Natural killer cell (primary cell): ENCODE results near the gene ZFP36L2. TPM values are rescaled to one million over a fixed set of nuclear protein-coding genes. Genes with fewer than 3 reads are reported as not detected.

ENCODE experiments used
- ATAC-seq, 3 donors: fragments of 150-1000 bp in 2 of 3; fragments of 200-7000 bp in 1 of 3; cut with Tn5 transposase; 1 replicate in 1 of 3; 2 replicates in 2 of 3; pipeline ENCODE4 v1.10.0; 2021; ENCODE audit warnings: mild to moderate bottlenecking in 2 of 3, moderate library complexity in 2 of 3
- DNase-seq, 2 donors: peaks; one replicate each; pipeline versions ENCODE4 v3.0.0 to v3.0.0-alpha.2; 2013 to 2021; ENCODE audit warnings: mixed read lengths in 1 of 2
- H3K27ac ChIP-seq: one replicate; pipeline ENCODE4 v1.5.1; 2013; ENCODE audit warnings: mild to moderate bottlenecking, low read length
- H3K27me3 ChIP-seq: one replicate; pipeline ENCODE4 v1.6.1; 2013; ENCODE audit warnings: low read length; ENCODE audit not compliant: control insufficient read depth, insufficient read depth
- H3K36me3 ChIP-seq: one replicate; pipeline ENCODE4 v1.6.1; 2013; ENCODE audit warnings: low read length; ENCODE audit not compliant: control insufficient read depth, insufficient read depth
- H3K4me1 ChIP-seq: one replicate; pipeline ENCODE4 v1.6.1; 2013; ENCODE audit warnings: low read length; ENCODE audit not compliant: control insufficient read depth, insufficient read depth
- H3K4me3 ChIP-seq: one replicate; pipeline ENCODE4 v1.5.1; 2013; ENCODE audit warnings: low read length
- H3K9me3 ChIP-seq: one replicate; pipeline ENCODE4 v1.6.1; 2013; ENCODE audit warnings: low read length; ENCODE audit not compliant: control insufficient read depth, insufficient read depth
- H3K27ac Mint-ChIP-seq, 2 donors: one replicate each; pipeline ENCODE4 v1.8.0; 2022; ENCODE audit warnings: mild to moderate bottlenecking in 2 of 2, mixed read lengths in 2 of 2, moderate library complexity in 1 of 2
- H3K27me3 Mint-ChIP-seq, 2 donors: one replicate each; pipeline ENCODE4 v1.8.0; 2022; ENCODE audit warnings: low read depth in 2 of 2, mixed read lengths in 2 of 2
- H3K36me3 Mint-ChIP-seq: one replicate; pipeline ENCODE4 v1.8.0; 2022; ENCODE audit warnings: mixed read lengths
- H3K4me1 Mint-ChIP-seq, 2 donors: one replicate each; pipeline ENCODE4 v1.8.0; 2022; ENCODE audit warnings: mixed read lengths in 2 of 2
- H3K4me3 Mint-ChIP-seq: one replicate; pipeline ENCODE4 v1.8.0; 2022; ENCODE audit warnings: mild to moderate bottlenecking, moderate library complexity, mixed read lengths
- H3K9me3 Mint-ChIP-seq, 2 donors: one replicate each; pipeline ENCODE4 v1.8.0; 2022; ENCODE audit warnings: mixed read lengths in 2 of 2
- WGBS: methylation state at CpG from one replicate; pipeline ENCODE4 v1.1.7; 2013; ENCODE audit warnings: missing lambda C conversion rate; ENCODE audit not compliant: insufficient coverage; 5-methylcytosine and 5-hydroxymethylcytosine counted together
- intact Hi-C: fragments of 100-400 bp; cut with micrococcal nuclease; formaldehyde crosslinking; loops from one replicate; pipeline ENCODE4 v1.14.2; 2022
- total RNA-seq, 4 donors: library from RNA; stranded (reverse); fragments of 120-200 nt in 1 of 4; gene quantifications; one replicate each; pipeline versions ENCODE4 v1.2.3 to v1.2.4, GENCODE V29; 2013 to 2022
- TF ChIP-seq, protein P1 (sequence below): fragments of 200-600 bp; IDR thresholded peaks from one replicate; pipeline ENCODE4 v1.8.0; 2022; ENCODE audit warnings: antibody characterized with exemption

The ZFP36L2 gene
- total RNA-seq, 3 donors from 2014 or later (not counting 1 experiment from before 2014, with no cell fraction given): 376 to 428 (median 418) TPM

DNA sequence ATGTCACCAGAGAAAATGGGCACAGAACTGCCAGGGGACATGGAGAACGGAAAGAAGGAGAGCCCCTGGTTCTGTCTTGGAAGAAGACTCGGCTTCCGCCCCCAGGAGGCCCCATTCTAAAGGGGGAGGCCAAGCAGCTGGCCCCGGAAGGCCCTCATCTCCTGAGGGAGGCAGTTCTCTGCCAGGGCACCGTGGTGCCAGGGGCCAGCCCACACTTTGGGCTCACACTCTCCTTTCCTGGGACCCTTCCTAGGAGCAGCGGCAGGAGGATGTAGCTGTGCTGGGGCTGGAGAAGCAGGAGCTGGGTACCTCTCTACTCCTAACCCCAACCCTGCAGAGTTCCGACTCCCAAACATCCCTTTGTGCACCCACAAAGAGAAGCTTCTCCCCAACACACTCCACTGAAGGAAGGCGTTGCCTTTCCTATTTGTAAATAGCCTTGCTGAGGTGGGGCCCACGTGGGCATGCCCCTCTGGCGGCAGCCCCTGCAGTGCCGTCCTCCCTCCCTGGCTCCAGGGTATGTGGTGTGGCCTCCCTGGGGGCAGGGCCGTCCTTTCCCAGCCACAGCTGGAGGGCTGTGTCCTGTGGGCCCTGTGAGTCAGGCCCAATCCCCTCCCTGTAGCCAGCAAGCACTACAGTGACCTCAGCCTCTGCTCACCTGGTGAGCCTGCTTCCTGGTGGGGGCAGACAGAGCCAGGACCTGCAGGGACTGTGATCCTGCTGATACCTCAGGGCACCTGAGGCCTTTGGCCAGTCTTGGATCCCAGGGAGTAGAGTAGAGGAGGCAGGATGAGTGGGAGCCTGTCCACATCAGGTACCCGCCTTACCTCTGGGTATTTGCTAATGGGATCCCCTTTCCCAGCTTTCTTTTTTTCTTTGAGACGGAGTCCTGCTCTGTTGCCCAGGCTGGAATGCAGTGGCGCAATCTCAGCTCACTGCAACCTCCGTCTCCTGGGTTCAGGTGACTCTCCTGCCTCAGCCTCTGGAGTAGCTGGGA, 26.6 kb downstream of the ZFP36L2 start:
- DNase-seq: no peak
- Mint-ChIP-seq H3K27ac (no peak overlapping the region), H3K4me1 (peaks cover 26 to 31% of the 10 kb centered on the region in 2 donors)

DNA sequence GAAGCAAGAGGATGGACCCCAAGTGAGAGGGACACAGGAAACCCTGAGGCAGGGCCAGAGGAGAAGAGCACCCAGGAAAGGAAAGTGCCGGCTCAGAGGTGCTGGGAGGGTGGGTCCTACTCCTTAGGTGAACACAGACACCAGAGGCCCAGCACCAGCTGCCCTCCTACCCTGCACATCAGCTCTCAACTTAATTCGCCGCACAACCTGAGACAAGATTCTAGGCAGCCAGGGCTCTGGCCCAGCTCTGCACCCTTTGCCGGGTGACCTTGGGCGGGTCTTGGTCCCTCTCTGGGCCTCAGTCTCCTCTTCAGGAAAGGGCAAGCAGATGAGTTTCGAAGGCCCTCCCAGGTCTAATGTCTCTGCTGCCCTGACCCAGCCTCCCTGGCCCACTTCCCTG, 28.1 kb downstream of the ZFP36L2 start:
- Histone ChIP-seq H3K27me3 (no peaks in the 10 kb centered on the region), H3K27ac (no peak overlapping the region), H3K4me1 (peaks cover 72% of the 10 kb centered on the region), H3K36me3 (no peaks in the 10 kb centered on the region), H3K4me3 (no peak overlapping the region), H3K9me3 (no peaks in the 10 kb centered on the region)
- H3K9me3 Mint-ChIP-seq: peaks cover 0 to 2% of the 10 kb centered on the region in 2 donors
- DNase-seq: no peak
- peak overlapping the region in 1 of 2 donors; percentile 97 for H3K27ac Mint-ChIP-seq
- peaks cover 37 to 46% of the 10 kb centered on the region in 2 donors for H3K4me1 Mint-ChIP-seq
- TF ChIP-seq, protein P1, sequence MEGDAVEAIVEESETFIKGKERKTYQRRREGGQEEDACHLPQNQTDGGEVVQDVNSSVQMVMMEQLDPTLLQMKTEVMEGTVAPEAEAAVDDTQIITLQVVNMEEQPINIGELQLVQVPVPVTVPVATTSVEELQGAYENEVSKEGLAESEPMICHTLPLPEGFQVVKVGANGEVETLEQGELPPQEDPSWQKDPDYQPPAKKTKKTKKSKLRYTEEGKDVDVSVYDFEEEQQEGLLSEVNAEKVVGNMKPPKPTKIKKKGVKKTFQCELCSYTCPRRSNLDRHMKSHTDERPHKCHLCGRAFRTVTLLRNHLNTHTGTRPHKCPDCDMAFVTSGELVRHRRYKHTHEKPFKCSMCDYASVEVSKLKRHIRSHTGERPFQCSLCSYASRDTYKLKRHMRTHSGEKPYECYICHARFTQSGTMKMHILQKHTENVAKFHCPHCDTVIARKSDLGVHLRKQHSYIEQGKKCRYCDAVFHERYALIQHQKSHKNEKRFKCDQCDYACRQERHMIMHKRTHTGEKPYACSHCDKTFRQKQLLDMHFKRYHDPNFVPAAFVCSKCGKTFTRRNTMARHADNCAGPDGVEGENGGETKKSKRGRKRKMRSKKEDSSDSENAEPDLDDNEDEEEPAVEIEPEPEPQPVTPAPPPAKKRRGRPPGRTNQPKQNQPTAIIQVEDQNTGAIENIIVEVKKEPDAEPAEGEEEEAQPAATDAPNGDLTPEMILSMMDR: no peak
- no peaks in the 10 kb centered on the region for H3K27me3 Mint-ChIP-seq
- intact Hi-C loops: no loop called here
- H3K36me3 Mint-ChIP-seq: no peaks in the 10 kb centered on the region
- no peak overlapping the region for H3K4me3 Mint-ChIP-seq
- no peak for ATAC-seq
- 95% methylated on average over 6 of the region's 6 CpGs for WGBS

More for the DNA sequence above, 26.6 kb downstream of the ZFP36L2 start:
- WGBS: 78% methylated on average over 16 of the region's 16 CpGs
- no peak overlapping the region for H3K4me3 ChIP-seq
- Mint-ChIP-seq H3K4me3 (no peak overlapping the region), H3K9me3 (peaks cover 0 to 2% of the 10 kb centered on the region in 2 donors), H3K36me3 (no peaks in the 10 kb centered on the region), H3K27me3 (no peaks in the 10 kb centered on the region)
- no peaks in the 10 kb centered on the region for H3K36me3 ChIP-seq
- ATAC-seq: no peak
- H3K27me3 ChIP-seq: no peaks in the 10 kb centered on the region
- H3K27ac ChIP-seq: no peak overlapping the region
- TF ChIP-seq, protein P1: no peak
- H3K4me1 ChIP-seq: peaks cover 57% of the 10 kb centered on the region
- H3K9me3 ChIP-seq: no peaks in the 10 kb centered on the region
- intact Hi-C loops: no loop called here

DNA sequence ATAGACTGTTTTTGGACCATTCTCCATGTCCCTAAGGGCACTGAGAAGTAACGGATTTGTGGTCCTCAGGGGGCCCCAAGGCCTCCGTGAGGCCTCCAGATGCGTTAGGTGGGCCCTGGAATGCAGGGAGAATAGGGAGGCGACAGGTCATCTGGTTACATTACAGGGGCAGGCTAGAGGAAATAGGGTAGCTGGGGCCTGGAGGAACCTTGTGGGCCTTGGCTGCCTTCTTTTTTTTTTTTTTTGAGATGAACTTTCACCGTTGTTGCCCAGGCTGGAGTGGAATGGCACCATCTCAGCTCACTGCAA, 28.9 kb downstream of the ZFP36L2 start:
- no peak overlapping the region for H3K4me3 ChIP-seq
- H3K27me3 ChIP-seq: no peaks in the 10 kb centered on the region
- H3K36me3 ChIP-seq: no peaks in the 10 kb centered on the region
- Mint-ChIP-seq H3K27ac (peak overlapping the region; percentile 95 to 97), H3K4me1 (peaks cover 37 to 54% of the 10 kb centered on the region in 2 donors), H3K9me3 (peaks cover 0 to 2% of the 10 kb centered on the region in 2 donors), H3K27me3 (no peaks in the 10 kb centered on the region), H3K4me3 (peak overlapping the region; percentile 86), H3K36me3 (no peaks in the 10 kb centered on the region)
- WGBS: 79% methylated on average over 5 of the region's 5 CpGs
- H3K27ac ChIP-seq: peak overlapping the region; percentile 73
- H3K4me1 ChIP-seq: peaks cover 79% of the 10 kb centered on the region
- intact Hi-C loops: loop anchor here (2.0 kb wide), 1 partner anchor 15 kb away; no protein-coding TSS in a partner anchor
- DNase-seq: no peak
- TF ChIP-seq, protein P1: no peak
- H3K9me3 ChIP-seq: no peaks in the 10 kb centered on the region
- no peak for ATAC-seq
